ENCODE results near the gene GLRX3.

GLRX3 gene

GRCh38 chr10:130207205-130207604 lies 71.0 kb downstream of the GLRX3 start:
- no peak for DNase-seq (ENCODE audit: low read depth, low spot score)

GRCh38 chr10:130208807-130209206 lies 72.6 kb downstream of the GLRX3 start:
- no peak for DNase-seq (ENCODE audit: low read depth, low spot score)

GRCh38 chr10:130212746-130213145 lies 76.6 kb downstream of the GLRX3 start:
- DNase-seq (ENCODE audit: low read depth, low spot score), result no peak

- no peak for DNase-seq (ENCODE audit: low read depth, low spot score)
Observed at GRCh38 chr10:130213286-130214080, 77.3 kb downstream of the GLRX3 start.

GRCh38 chr10:130214431-130214830 lies 78.2 kb downstream of the GLRX3 start:
- no peak for DNase-seq (ENCODE audit: low read depth, low spot score)

- DNase-seq (ENCODE audit: low read depth, low spot score), result no peak
Observed at GRCh38 chr10:130215151-130215930, 79.2 kb downstream of the GLRX3 start.

- no peak for DNase-seq (ENCODE audit: low read depth, low spot score)
Observed at GRCh38 chr10:130215931-130216231, 79.7 kb downstream of the GLRX3 start.

GRCh38 chr10:130218181-130218641 lies 82.0 kb downstream of the GLRX3 start:
- DNase-seq (ENCODE audit: low read depth, low spot score), result no peak

GRCh38 chr10:130218936-130219335 lies 82.7 kb downstream of the GLRX3 start:
- DNase-seq (ENCODE audit: low read depth, low spot score), result no peak

- no peak for DNase-seq (ENCODE audit: low read depth, low spot score)
Observed at GRCh38 chr10:130220251-130221185, 84.3 kb downstream of the GLRX3 start.

GRCh38 chr10:130221456-130222375 lies 85.5 kb downstream of the GLRX3 start:
- no peak for DNase-seq (ENCODE audit: low read depth, low spot score)

GRCh38 chr10:130222381-130222780 lies 86.2 kb downstream of the GLRX3 start:
- no peak for DNase-seq (ENCODE audit: low read depth, low spot score)

- no peak for DNase-seq (ENCODE audit: low read depth, low spot score)
Observed at GRCh38 chr10:130224228-130224627, 88.0 kb downstream of the GLRX3 start.

- DNase-seq (ENCODE audit: low read depth, low spot score), result no peak
Observed at GRCh38 chr10:130226012-130226411, 89.8 kb downstream of the GLRX3 start.

- no peak for DNase-seq (ENCODE audit: low read depth, low spot score)
Observed at GRCh38 chr10:130227883-130228282, 91.7 kb downstream of the GLRX3 start.
